ENCODE data around the gene TTC34. TPM values are rescaled to one million over a fixed set of nuclear protein-coding genes. Genes with fewer than 3 reads are reported as not detected.
"Not testable (repeated sequence)": the region's sequence is repeated elsewhere in the genome, so short reads cannot be mapped to it uniquely, and the experiment has no call there.

Gene TTC34
- total and polyA plus RNA-seq, 4 donors: 0.10 to 1.6 (median 1.1) TPM

DNA sequence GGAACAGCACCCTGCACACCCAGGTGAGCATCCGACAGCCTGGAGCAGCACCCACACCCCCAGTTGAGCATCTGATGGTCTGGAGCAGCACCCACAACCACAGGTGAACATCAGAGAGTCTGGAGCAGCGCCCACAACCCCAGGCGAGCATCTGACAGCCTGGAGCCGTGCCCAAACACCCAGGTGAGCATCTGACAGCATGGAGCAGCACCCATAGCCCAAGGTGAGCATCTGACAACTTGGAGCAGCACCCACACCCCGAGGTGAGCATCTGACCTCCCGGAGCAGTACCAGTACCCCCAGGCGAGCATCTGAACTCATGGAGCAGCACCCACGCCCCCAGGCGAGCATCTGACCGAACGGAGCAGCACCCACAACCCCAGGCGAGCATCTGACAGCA, 144.4 kb downstream of the TTC34 start:
- DNase-seq (ENCODE audit: low read depth in 4 of 6, low spot score in 6 of 6); H3K36me3 ChIP-seq (ENCODE audit: control insufficient read depth, insufficient read depth, low read length); H3K4me1 ChIP-seq (ENCODE audit: control insufficient read depth, insufficient read depth, low read length); H3K27ac ChIP-seq (ENCODE audit: low read depth, low read length); H3K27me3 ChIP-seq (ENCODE audit: control insufficient read depth, insufficient read depth, low read length); H3K9me3 ChIP-seq (ENCODE audit: control insufficient read depth, insufficient read depth, low read length); H3K4me3 ChIP-seq (ENCODE audit: low read depth, low read length): not testable (repeated sequence)
- 51% methylated on average over 3 of the region's 12 CpGs for WGBS (ENCODE audit: insufficient coverage)

DNA sequence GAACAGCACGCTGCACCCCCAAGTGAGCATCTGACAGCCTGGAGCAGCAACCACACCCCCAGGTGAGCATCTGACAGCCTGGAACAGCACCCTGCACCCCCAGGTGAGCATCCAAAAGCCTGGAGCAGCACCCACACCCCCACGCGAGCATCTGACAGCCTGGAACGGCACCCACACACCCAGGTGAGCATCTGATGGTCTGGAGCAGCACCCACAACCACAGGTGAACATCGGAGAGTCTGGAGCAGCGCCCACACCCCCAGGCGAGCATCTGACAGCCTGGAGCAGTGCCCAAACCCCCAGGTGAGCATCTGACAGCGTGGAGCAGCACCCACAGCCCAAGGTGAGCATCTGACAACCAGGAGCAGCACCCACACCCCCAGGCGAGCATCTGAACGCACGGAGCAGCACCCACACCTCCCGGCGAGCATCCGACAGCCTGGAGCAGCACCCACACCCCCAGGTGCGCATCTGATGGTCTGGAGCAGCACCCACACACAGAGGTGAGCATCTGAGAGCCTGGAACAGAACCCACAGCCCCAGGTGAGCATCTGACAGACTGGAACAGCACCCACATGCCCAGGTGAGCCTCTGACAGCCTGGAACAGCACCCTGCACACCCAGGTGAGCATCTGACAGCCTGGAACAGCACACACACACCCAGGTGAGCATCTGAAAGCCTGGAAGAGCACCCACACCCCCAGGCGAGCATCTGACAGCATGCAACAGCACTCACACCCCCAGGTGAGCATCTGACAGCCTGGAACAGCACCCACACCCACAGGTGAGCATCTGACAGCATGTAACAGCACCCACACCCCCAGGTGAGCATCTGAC, 145.7 kb downstream of the TTC34 start:
- 41% methylated on average over 16 of the region's 16 CpGs for WGBS (ENCODE audit: insufficient coverage)
- H3K9me3 ChIP-seq (ENCODE audit: control insufficient read depth, insufficient read depth, low read length); DNase-seq (ENCODE audit: low read depth in 4 of 6, low spot score in 6 of 6): not testable (repeated sequence)

GRCh38 chr1:2654443-2654948, 147.0 kb downstream of the TTC34 start:
- H3K9me3 ChIP-seq (ENCODE audit: control insufficient read depth, insufficient read depth, low read length): not testable (repeated sequence)

More for the DNA sequence above, 145.7 kb downstream of the TTC34 start:
- H3K27me3 ChIP-seq (ENCODE audit: control insufficient read depth, insufficient read depth, low read length); H3K27ac ChIP-seq (ENCODE audit: low read depth, low read length); H3K4me3 ChIP-seq (ENCODE audit: low read depth, low read length); H3K36me3 ChIP-seq (ENCODE audit: control insufficient read depth, insufficient read depth, low read length); H3K4me1 ChIP-seq (ENCODE audit: control insufficient read depth, insufficient read depth, low read length): not testable (repeated sequence)

DNA sequence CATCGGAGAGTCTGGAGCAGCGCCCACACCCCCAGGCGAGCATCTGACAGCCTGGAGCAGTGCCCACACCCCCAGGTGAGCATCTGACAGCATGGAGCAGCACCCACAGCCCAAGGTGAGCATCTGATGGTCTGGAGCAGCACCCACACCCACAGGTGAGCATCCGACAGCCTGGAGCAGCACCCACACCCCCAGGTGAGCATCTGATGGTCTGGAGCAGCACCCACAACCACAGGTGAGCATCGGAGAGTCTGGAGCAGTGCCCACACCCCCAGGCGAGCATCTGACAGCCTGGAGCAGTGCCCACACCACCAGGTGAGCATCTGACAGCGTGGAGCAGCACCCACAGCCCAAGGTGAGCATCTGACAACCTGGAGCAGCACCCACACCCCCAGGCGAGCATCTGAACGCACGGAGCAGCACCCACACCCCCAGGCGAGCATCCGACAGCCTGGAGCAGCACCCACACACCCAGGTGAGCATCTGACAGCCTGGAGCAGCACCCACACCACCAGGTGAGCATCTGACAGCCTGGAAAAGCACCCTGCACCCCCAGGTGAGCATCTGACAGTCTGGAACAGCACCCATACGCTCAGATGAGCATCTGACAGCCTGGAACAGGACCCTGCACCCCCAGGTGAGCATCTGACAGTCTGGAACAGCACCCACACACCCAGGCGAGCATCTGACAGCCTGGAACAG, 147.6 kb downstream of the TTC34 start:
- not testable (repeated sequence) for H3K4me3 ChIP-seq (ENCODE audit: low read depth, low read length); DNase-seq (ENCODE audit: low read depth in 4 of 6, low spot score in 6 of 6); H3K36me3 ChIP-seq (ENCODE audit: control insufficient read depth, insufficient read depth, low read length); H3K9me3 ChIP-seq (ENCODE audit: control insufficient read depth, insufficient read depth, low read length); H3K27ac ChIP-seq (ENCODE audit: low read depth, low read length); H3K4me1 ChIP-seq (ENCODE audit: control insufficient read depth, insufficient read depth, low read length); H3K27me3 ChIP-seq (ENCODE audit: control insufficient read depth, insufficient read depth, low read length)
- WGBS (ENCODE audit: insufficient coverage): 41% methylated on average over 14 of the region's 14 CpGs

More at GRCh38 chr1:2654443-2654948, 147.0 kb downstream of the TTC34 start:
- H3K4me3 ChIP-seq (ENCODE audit: low read depth, low read length); H3K27me3 ChIP-seq (ENCODE audit: control insufficient read depth, insufficient read depth, low read length); H3K4me1 ChIP-seq (ENCODE audit: control insufficient read depth, insufficient read depth, low read length); DNase-seq (ENCODE audit: low read depth in 4 of 6, low spot score in 6 of 6); H3K36me3 ChIP-seq (ENCODE audit: control insufficient read depth, insufficient read depth, low read length); H3K27ac ChIP-seq (ENCODE audit: low read depth, low read length): not testable (repeated sequence)
- WGBS (ENCODE audit: insufficient coverage): 40% methylated on average over 14 of the region's 14 CpGs

DNA sequence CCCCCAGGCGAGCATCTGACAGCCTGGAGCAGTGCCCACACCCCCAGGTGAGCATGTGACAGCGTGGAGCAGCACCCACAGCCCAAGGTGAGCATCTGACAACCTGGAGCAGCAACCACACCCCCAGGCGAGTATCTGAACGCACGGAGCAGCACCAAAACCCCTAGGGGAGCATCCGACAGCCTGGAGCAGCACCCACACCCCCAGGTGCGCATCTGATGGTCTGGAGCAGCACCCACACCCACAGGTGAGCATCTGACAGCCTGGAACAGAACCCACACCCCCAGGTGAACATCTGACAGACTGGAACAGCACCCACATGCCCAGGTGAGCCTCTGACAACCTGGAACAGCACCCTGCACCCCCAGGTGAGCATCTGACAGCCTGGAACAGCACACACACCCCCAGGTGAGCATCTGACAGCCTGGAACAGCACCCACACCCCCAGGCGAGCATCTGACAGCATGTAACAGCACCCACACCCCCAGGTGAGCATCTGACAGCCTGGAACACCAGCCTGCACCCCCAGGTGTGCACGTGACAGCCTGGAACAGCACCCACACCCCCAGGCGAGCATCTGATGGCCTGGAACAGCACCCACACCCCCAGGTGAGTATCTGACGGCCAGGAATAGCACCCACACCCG, 148.4 kb downstream of the TTC34 start:
- not testable (repeated sequence) for H3K9me3 ChIP-seq (ENCODE audit: control insufficient read depth, insufficient read depth, low read length); DNase-seq (ENCODE audit: low read depth in 4 of 6, low spot score in 6 of 6); H3K27me3 ChIP-seq (ENCODE audit: control insufficient read depth, insufficient read depth, low read length); H3K36me3 ChIP-seq (ENCODE audit: control insufficient read depth, insufficient read depth, low read length); H3K27ac ChIP-seq (ENCODE audit: low read depth, low read length); H3K4me1 ChIP-seq (ENCODE audit: control insufficient read depth, insufficient read depth, low read length); H3K4me3 ChIP-seq (ENCODE audit: low read depth, low read length)
- WGBS (ENCODE audit: insufficient coverage): 24% methylated on average over 12 of the region's 12 CpGs

DNA sequence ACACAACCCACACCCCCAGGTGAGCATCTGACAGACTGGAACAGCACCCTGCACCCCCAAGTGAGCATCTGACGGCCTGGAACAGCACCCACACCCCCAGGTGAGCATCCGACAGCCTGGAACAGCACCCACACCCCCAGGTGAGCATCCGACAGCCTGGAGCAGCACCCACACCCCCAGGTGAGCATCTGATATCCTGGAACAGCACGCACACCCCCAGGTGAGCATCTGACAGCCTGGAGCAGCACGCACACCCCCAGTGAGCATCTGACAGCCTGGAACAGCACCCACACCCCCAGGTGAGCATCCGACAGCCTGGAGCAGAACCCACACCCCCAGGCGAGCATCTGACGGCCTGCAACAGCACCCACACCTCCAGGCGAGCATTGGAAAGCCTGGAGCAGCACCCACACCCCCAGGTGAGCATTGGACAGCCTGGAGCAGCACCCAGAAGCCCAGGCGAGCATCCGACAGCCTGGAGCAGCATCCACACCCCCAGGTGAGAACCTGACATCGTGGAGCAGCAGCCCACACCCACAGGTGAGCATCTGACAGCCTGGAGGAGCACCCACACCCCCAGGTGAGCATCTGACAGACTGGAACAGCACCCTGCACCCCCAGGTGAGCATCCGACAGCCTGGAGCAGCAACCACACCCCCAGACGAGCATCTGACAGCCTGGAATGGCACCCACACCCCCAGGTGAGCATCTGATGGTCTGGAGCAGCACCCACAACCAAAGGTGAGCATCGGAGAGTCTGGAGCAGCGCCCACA, 149.2 kb downstream of the TTC34 start:
- 40% methylated on average over 16 of the region's 16 CpGs for WGBS (ENCODE audit: insufficient coverage)
- H3K4me3 ChIP-seq (ENCODE audit: low read depth, low read length); H3K36me3 ChIP-seq (ENCODE audit: control insufficient read depth, insufficient read depth, low read length); H3K27ac ChIP-seq (ENCODE audit: low read depth, low read length); H3K27me3 ChIP-seq (ENCODE audit: control insufficient read depth, insufficient read depth, low read length); H3K4me1 ChIP-seq (ENCODE audit: control insufficient read depth, insufficient read depth, low read length); DNase-seq (ENCODE audit: low read depth in 4 of 6, low spot score in 6 of 6); H3K9me3 ChIP-seq (ENCODE audit: control insufficient read depth, insufficient read depth, low read length): not testable (repeated sequence)

- WGBS (ENCODE audit: insufficient coverage): 57% methylated on average over 10 of the region's 10 CpGs
- DNase-seq (ENCODE audit: low read depth in 4 of 6, low spot score in 6 of 6): no peak
- H3K9me3 ChIP-seq (ENCODE audit: control insufficient read depth, insufficient read depth, low read length): no peaks in the 10 kb centered on the region
These were observed 150.4 kb downstream of the TTC34 start for GRCh38 chr1:2650967-2651645.

GRCh38 chr1:2646837-2647236, 154.7 kb downstream of the TTC34 start:
- Histone ChIP-seq H3K4me1 (ENCODE audit: control insufficient read depth, insufficient read depth, low read length) (peaks cover 17% of the 10 kb centered on the region), H3K27me3 (ENCODE audit: control insufficient read depth, insufficient read depth, low read length) (no peaks in the 10 kb centered on the region), H3K36me3 (ENCODE audit: control insufficient read depth, insufficient read depth, low read length) (peaks cover under 1% of the 10 kb centered on the region), H3K27ac (ENCODE audit: low read depth, low read length) (no peak overlapping the region), H3K9me3 (ENCODE audit: control insufficient read depth, insufficient read depth, low read length) (no peaks in the 10 kb centered on the region), H3K4me3 (ENCODE audit: low read depth, low read length) (no peak overlapping the region)
- no peak for DNase-seq (ENCODE audit: low read depth in 4 of 6, low spot score in 6 of 6)
- 75% methylated on average over 1 of the region's 5 CpGs for WGBS (ENCODE audit: insufficient coverage)

More at GRCh38 chr1:2650967-2651645, 150.4 kb downstream of the TTC34 start:
- Histone ChIP-seq H3K4me3 (ENCODE audit: low read depth, low read length) (no peak overlapping the region), H3K4me1 (ENCODE audit: control insufficient read depth, insufficient read depth, low read length) (no peaks in the 10 kb centered on the region), H3K27me3 (ENCODE audit: control insufficient read depth, insufficient read depth, low read length) (no peaks in the 10 kb centered on the region), H3K36me3 (ENCODE audit: control insufficient read depth, insufficient read depth, low read length) (peaks cover 8% of the 10 kb centered on the region), H3K27ac (ENCODE audit: low read depth, low read length) (no peak overlapping the region)

GRCh38 chr1:2645776-2646175, 155.7 kb downstream of the TTC34 start:
- Histone ChIP-seq H3K9me3 (ENCODE audit: control insufficient read depth, insufficient read depth, low read length) (no peaks in the 10 kb centered on the region), H3K4me3 (ENCODE audit: low read depth, low read length) (no peak overlapping the region), H3K27ac (ENCODE audit: low read depth, low read length) (no peak overlapping the region), H3K4me1 (ENCODE audit: control insufficient read depth, insufficient read depth, low read length) (peaks cover 24% of the 10 kb centered on the region), H3K36me3 (ENCODE audit: control insufficient read depth, insufficient read depth, low read length) (peaks cover 7% of the 10 kb centered on the region), H3K27me3 (ENCODE audit: control insufficient read depth, insufficient read depth, low read length) (no peaks in the 10 kb centered on the region)
- DNase-seq (ENCODE audit: low read depth in 4 of 6, low spot score in 6 of 6): no peak
- 70% methylated on average over 10 of the region's 11 CpGs for WGBS (ENCODE audit: insufficient coverage)

All from spinal cord (tissue), 10 donors.